GM10266 (cell line): ENCODE measurements around the gene BACH1.
A peak's percentile ranks its signal among the peaks of the same experiment; 100 is the strongest.

ENCODE experiments used
- DNase-seq: peaks from one replicate; pipeline ENCODE4 v3.0.0; 2012; ENCODE audit errors: extremely low spot score
- TF ChIP-seq, protein P1 (sequence below): IDR thresholded peaks from 2 replicates; pipeline ENCODE4 v1.5.1; 2012; ENCODE audit warnings: mild to moderate bottlenecking, low read depth; ENCODE audit not compliant: control insufficient read depth, insufficient read depth; ENCODE audit errors: missing control alignments

BACH1 gene

GRCh38 chr21:29329406-29329805 is 30.7 kb downstream of the BACH1 start:
- no peak for DNase-seq
- TF ChIP-seq, protein P1, sequence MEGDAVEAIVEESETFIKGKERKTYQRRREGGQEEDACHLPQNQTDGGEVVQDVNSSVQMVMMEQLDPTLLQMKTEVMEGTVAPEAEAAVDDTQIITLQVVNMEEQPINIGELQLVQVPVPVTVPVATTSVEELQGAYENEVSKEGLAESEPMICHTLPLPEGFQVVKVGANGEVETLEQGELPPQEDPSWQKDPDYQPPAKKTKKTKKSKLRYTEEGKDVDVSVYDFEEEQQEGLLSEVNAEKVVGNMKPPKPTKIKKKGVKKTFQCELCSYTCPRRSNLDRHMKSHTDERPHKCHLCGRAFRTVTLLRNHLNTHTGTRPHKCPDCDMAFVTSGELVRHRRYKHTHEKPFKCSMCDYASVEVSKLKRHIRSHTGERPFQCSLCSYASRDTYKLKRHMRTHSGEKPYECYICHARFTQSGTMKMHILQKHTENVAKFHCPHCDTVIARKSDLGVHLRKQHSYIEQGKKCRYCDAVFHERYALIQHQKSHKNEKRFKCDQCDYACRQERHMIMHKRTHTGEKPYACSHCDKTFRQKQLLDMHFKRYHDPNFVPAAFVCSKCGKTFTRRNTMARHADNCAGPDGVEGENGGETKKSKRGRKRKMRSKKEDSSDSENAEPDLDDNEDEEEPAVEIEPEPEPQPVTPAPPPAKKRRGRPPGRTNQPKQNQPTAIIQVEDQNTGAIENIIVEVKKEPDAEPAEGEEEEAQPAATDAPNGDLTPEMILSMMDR = no peak

GRCh38 chr21:29330797-29331196 is 32.1 kb downstream of the BACH1 start:
- TF ChIP-seq, protein P1 = no peak

DNA sequence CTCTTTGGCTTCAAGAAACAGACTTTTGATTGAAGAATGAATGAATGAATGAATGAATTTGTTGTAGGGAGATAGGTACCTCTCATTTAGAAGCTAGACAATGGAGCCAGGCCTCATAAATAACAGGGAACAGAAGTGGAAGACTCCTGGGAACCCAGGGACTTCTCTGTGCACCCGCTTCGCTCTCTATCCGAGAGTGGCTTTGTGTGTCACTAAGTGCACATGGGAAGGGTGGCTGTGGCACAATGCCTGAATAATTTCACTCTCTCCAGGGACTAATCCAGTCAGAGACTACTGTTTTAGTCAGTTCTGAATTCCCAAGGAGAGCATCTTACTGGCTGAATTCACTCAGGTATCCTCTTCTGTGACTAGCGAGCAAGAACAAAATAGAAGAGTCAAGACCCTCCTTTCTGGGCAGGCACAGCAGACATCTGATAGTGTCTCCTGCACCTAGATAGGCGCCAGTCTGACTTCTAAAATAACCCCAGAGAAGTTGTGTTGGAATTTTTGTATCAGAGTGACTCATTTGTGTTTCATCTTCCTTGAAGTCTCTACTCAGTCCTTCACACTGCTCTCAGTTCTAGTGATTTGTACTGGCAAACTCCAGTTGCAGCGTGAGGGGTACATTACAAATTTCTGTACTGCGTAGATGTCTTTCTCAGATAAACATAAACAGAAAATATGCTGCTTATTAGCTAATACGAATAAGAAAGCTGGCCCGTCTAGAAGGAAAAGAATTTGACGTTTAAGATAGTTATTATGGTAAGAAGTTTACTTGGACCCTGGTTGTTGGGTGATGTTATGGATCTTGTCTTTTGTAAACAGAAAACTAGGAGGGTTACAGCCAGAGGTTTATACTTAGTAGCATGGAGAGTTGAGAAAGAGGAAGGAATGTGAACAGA is 34.0 kb downstream of the BACH1 start:
- TF ChIP-seq, protein P1 = no peak
- no peak for DNase-seq

More at GRCh38 chr21:29330797-29331196, 32.1 kb downstream of the BACH1 start:
- DNase-seq = no peak

- DNase-seq = no peak
- TF ChIP-seq, protein P1 = no peak
Observed at GRCh38 chr21:29333406-29333805, 34.7 kb downstream of the BACH1 start.

GRCh38 chr21:29334717-29335428 is 36.2 kb downstream of the BACH1 start:
- DNase-seq = no peak

GRCh38 chr21:29335720-29336119 is 37.0 kb downstream of the BACH1 start:
- TF ChIP-seq, protein P1 = peak; percentile 23
- no peak for DNase-seq

More at GRCh38 chr21:29334717-29335428, 36.2 kb downstream of the BACH1 start:
- TF ChIP-seq, protein P1 = no peak

DNA sequence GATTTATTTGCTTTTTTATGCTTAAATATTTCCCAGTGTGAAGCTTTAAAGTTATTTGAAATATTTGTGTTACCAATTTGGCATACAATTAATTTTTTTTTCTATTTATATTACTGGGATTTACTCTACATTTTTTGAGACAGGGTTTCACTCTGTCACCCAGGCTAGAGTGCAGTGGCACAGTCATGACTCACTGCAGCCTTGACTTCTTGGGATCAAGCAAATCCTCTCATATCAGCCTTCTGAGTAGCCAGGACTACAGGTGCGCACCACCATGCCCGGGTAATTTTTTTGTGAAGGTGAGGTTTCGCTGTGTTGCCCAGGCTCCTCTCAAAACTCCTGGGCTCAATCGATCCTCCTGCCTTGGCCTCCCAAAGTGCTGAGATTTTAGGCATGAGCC is 39.5 kb downstream of the BACH1 start:
- TF ChIP-seq, protein P1 = no peak
- no peak for DNase-seq
